SIG-M5 treated with dmso at 0.1 percent for 504 hours (cell line): ENCODE measurements around the gene TRAK2.
A peak's percentile ranks its signal among the peaks of the same experiment; 100 is the strongest.
"Not testable (repeated sequence)": the region's sequence is repeated elsewhere in the genome, so short reads cannot be mapped to it uniquely, and the experiment has no call there.

Experiments used
- DNase-seq: peaks from one replicate; lab custom pipeline; 2025; ENCODE audit not compliant: unreplicated experiment; lab: John Stamatoyannopoulos, UW

Gene TRAK2, protein sequence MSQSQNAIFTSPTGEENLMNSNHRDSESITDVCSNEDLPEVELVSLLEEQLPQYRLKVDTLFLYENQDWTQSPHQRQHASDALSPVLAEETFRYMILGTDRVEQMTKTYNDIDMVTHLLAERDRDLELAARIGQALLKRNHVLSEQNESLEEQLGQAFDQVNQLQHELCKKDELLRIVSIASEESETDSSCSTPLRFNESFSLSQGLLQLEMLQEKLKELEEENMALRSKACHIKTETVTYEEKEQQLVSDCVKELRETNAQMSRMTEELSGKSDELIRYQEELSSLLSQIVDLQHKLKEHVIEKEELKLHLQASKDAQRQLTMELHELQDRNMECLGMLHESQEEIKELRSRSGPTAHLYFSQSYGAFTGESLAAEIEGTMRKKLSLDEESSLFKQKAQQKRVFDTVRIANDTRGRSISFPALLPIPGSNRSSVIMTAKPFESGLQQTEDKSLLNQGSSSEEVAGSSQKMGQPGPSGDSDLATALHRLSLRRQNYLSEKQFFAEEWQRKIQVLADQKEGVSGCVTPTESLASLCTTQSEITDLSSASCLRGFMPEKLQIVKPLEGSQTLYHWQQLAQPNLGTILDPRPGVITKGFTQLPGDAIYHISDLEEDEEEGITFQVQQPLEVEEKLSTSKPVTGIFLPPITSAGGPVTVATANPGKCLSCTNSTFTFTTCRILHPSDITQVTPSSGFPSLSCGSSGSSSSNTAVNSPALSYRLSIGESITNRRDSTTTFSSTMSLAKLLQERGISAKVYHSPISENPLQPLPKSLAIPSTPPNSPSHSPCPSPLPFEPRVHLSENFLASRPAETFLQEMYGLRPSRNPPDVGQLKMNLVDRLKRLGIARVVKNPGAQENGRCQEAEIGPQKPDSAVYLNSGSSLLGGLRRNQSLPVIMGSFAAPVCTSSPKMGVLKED

DNA sequence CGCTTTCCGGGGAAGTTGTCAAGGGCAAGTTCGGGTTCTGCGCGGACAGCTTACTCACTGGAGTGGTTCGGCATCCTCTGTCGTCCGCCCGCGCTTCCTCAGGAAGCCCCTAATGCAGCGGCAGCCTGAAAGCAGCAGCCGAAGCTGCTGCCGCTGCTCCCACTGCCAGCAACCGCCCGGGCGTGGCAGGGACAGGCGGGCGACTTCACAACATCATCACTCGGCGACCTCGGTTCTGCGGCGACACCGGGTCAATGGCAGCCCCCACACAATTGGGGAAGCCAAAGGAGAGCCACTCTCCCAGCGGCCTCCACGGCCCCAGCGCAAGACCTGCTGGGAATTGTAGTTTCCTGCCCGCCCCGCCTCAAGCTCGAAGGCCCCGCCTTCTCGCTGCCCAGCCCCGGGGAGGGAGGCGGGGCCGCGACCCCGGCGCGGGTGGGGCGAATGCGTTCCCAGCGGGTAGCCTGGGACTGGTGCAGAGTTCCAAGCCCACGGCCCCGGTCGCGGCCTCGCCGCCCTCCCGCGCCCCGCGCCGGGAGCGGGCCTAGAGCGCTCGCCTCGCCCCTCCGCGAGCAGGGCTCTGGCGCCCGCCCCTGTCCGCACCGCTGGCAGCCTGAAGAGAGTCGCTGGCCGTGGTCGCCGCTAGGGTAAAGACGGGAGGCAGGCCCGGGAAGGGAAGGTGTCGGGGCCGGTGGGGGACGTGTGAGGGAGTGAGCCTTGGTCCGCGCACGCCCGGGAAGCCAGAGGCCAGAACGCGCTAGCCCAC is at the start of gene TRAK2, which contains the start of gene STRADB:
Gene TRAK2 (minus strand): TSS at position 167 of the 766 bp plus-strand sequence. CDS start 30,951 bp downstream, outside the sequence.
Gene STRADB (plus strand): TSS at position 449 of the 766 bp plus-strand sequence. CDS start 3,101 bp downstream, outside the sequence.
- DNase-seq, result peak; percentile 96

DNA sequence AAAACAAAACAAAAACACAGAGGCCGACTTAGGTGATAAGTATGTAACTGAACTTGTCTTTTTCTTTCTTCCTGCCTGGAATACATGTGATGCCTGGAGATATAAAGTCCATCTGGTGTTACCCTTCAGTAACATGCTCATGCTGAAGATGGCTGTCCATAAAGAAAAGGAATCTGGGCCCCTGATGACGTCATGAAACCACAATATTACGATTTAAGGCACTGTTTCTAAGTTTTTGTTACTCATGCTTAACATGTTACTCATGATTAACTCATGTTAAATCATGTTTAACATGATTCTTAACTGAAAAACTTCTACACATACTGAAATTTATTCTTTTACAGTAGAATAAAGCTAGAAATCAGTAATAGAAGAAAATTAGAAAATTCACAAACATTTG is 49.3 kb upstream of the TRAK2 start:
- DNase-seq, result no peak

DNA sequence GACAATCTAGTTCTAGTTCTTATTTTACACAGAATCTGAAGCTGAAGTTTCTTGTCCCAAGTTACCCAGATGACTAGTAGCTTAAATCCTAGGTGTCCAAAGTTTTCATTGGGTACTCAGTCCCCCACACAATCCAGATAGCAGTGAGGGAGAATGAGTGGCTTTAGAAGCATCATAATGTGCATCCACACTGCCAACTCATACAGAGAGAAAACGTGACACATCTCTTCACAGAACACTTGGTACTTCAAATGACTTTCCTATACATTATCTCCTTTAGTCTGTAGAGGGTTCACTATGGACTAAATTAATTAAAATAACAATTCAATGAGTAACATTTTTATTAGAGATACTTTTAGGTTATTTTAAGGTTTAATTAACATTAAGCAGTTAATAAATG is 45.5 kb upstream of the TRAK2 start:
- no peak for DNase-seq

DNA sequence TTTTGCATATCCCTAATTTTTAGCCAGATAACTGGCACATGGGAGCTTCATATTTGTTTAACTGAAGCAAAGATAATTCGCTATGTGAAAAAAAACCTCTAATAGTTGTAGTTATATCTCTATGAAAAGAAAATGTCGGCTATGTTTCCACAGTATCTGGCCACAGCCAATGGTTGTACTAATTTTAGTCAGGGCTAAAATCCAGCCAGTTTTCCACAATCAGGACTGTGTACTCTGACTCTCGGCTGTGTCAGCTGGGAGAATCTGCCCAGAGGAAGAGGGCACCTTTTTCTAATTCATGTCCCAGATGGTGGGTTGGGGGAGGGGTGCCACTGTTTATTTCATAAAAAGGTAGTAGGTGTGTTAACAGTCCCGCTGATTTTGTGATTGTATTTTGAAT is 39.0 kb upstream of the TRAK2 start:
- no peak for DNase-seq

DNA sequence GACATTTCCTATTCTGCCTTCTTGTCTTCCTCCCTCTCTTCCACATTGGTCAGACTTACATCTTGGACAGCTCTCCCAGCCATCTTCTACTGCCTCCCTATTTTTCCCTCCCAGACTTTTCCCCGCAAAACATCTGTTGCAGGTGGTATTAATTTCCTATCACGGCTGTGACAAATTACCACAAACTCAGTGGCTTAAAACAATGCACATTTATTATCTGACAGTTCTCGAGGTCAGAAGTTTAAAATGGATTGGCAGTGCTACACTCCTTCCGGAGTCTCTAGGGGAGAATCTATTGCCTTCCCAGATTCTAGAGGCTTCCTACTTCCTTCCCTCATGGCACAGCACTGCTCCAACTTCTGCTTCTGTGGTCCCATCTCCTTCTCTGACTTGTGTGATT is 33.5 kb upstream of the TRAK2 start:
- DNase-seq, result no peak

DNA sequence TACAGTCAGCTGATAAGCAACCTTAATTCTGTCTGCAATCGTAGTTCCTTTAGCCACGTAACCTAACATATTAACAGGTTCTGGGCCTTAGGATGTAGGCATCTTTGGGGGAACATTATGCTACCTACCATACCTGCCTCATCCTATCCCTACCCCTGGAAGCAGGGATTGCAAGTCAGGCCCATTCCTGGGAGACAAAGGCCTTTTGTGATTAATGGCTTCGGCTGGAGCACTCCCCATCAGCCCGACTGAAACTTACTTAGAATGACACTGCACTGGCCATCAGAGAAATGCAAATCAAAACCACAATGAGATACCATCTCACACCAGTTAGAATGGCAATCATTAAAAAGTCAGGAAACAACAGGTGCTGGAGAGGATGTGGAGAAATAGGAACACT is 32.5 kb upstream of the TRAK2 start:
- not testable (repeated sequence) for DNase-seq

DNA sequence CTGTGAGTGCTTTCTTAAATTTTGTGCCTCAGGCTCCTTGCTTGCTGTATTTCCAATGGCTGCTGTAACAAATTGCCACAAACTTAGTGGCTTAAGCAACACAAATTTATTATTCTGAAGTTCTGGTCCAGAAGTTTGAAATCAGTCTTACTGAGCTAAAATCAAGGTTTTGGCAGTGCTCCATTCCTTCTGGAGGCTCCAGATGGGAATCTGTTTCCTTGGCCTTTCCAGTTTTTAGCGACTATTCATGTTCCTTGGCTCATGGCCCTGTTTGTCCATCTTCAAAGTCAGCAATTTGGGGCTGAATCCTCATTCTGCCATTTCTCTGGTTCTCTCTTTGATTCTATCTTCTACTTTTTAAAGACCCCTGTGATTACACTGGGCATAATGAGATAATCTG is 32.1 kb upstream of the TRAK2 start:
- DNase-seq, result no peak

DNA sequence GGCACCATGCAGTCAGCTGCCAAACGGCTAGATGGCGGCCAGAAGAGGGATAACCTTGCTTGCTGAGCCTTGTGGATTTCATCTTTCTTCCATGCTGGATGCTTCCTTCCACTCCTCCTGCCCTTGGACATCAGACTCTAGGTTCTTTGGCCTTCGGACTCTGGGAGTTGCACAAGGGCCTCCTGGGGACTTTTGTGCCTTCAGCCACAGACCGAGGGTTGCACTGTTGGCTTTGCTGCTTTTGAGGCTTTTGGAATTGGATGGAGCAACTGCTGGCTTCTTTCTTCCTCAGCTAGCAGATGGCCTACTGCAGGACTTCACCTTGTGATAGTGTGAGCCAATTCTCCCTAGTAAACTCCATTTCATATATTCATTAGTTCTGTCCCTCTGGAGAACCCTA is 31.3 kb upstream of the TRAK2 start:
- DNase-seq, result no peak

DNA sequence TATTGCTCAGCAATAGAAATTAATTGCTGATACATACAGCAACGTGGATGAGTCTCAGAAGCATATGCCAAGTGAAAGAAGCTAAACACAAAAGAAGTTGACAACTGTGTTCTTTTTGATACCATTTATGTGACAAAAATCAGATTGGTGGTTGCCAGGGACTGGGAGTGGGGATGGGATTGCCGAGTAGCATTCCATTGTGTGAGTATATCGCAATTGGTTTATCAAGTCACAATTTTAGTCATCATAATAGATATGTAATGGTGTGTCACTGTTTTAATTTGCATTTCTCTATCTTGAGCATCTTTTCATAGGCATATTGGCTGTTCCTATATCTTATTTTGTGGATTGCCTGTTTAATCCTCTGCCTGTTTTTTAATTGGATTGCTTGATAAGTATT is 21.2 kb upstream of the TRAK2 start:
- DNase-seq, result no peak

DNA sequence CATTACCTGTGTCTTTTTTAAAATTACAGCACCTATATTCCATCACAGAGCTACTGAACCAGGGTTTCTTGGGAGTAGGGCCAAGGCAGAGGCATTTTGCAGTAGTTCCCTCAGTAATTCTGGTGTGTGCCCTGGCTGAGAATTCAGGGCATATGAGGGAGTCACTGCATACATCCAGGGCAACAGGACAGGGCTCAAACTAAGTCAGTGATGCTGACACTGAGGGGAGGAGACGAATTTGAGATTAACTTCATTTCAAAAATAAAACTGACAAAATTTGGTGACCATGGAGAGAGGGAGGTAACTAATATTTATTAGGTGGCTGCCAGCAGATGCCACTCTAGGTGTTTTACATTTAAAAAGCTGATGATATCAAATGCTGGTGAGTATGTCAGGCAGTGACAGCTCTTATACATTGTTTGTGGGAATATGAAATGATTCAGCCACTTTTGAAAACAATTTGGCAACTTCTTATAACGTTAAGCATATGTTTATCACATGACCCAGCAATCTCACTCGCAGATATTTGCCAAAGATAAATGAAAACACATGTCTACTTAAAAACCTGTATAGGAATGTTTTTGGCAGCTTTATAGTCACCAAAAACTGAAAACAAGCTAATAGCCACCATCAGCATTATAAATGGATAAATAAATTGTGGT is 20.6 kb upstream of the TRAK2 start:
- DNase-seq, result no peak

DNA sequence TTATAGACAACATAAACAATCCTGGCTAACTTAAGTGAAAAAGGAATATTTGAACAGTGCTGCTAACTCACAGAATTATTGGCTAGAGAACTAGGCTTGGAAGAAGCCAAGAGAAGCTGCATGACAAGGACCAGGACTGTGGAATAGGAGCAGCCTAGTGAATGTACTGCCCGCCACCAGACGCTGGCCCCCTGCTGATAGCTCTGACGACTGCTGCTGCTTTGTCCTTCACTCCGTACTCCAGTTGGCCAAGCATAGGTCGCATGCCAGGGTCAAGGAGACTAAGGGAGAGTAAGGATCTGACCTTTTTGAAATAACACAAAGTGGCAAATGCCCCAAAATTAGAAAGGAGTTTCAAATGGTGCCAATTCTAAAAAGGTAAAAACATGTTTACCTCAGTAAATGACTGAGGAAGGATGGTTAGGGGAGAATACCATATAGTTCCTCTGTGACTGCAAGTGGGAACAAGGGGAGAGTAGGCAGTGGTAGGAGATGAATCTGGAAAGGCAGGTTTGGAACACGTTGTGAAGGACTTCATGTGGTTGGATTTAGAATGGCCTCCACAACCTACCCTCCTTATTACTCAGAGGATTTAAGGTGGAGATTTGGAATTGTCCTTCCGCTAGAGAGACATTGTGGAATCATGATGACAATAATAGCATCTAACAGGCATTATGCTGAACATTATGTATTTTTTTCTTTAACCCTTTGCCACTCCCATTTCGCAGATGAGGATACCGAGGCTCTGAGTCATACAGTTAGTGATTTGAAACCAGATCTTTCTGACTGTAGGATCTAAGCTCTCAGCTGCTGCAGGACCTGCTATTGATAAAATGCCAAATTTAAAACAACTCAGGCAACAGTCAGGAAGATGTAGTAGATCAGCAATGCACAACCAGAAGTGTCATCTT is 19.8 kb upstream of the TRAK2 start:
- DNase-seq, result no peak

DNA sequence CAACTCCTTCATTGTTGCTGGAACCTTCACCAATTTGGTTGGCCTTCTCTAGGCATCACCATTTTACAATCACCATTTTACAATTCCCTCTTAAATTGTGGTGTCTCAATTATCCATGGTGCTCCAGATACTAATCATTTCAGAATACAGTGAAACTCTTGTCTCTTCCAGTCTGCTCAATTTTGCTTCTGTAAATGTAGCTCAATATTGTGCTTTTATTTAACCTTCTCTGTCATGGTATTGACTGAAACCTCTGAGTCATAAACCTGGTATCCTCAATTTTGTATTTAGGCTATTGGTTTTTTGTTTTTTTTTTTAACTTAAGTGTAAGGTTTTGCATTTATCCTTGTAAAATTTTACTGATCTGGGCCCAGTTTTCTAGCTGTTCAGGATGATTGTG is 16.4 kb upstream of the TRAK2 start:
- no peak for DNase-seq

DNA sequence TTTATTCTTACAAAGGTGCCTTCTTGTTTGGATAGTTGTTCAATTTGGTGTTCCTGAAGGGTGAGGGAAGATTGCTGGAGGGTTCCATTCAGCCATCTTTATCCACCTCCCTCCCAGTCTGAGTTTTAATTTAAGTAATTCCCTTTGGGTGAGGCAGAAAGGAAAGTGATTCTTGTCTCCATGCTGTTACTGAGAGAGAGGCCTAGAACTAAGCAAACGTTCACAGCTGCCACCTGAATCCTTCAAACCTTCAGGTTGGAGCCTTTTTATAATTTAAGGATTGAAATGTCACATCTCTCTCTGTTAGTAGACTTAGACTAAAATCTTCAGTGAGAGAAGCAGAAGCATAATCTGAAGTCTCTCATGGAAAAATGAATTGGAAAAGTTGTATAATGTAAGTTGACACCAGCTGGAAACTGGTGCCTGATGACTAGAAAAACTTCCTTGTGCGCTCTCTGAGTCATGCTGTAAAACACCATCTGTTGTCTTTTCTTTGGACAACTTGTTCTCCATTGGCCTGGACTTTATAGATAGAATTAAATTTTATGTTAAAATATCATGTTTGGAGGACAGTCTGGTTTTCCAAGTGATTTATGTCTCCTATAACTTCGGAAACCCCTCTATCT is 14.9 kb upstream of the TRAK2 start:
- DNase-seq, result no peak

DNA sequence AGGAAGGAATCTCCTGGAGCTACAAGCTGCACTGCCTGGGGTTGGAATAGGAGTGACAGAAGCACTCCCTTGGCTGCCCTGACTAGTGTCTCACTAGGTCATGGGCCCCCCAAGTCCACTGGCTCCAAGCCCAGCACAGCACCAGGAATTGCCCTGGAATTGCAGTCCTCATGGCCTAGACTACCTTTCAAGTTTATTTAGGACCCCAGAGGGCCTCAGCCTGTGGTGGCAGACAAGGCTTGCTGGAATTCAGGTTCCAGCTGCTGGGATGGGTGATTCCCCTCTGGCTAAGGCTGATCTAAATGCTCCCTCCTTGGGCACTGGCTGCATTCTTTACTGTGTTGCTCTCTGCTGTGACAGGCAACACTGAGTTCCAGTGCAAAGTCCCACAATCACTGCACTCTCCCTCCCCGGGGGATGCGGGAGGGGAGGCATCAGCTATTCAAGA is 14.3 kb upstream of the TRAK2 start:
- DNase-seq, result no peak

DNA sequence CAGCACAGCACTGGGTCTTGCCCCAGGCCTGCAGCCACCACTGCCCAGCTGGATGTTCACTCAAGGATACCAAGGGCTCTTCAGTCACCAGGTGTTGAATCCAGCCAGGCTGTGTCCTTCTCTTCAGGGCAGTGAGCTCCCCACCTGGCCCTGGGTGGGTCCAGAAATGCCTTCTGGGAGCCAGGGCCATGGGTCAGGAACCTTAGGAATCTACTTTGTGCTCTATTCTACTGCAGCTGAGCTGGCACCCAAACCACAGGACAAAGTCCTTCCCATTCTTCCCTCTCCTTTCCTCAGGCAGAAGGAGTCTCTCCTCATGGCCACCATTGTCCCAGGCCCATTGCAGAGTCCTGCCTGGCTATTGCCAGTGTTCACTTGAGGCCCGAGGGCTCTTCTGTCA is 13.3 kb upstream of the TRAK2 start:
- DNase-seq, result no peak

DNA sequence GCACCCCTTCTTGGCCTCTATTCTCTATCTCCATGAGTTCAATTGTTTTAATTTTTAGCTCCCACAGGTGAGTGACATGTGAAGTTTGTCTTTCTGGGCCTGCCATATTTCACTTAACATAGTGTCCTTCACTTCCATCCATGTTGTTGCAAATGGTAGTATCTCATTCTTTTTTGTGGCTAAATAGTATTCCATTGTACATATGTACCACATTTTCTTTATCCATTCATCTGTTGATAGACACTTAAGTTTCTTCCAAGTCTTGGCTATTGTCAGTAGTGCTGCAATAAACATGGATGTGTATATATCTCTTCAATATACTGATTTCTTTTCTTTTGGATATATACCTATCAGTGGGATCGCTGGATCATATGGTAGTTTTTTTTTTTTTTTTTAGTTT is 9.3 kb upstream of the TRAK2 start:
- DNase-seq, result no peak

DNA sequence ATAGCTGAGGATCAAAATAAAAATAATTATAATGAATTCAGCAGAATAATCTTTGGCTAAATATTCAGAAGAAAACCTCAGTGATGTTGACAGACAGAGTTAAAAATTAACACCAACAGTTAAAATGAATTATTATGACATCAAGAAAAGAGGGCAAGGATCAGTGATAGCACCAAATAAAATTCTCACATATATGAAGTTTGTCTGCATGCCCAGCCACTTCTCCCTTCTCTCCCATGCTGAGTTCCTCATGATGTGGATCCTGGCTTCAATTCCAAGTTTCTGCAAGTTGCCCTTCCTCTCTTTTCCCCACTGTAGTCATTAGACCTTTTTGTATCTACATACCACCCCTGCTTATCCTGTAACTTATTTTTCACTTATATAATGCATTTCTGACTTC is 7.1 kb upstream of the TRAK2 start:
- DNase-seq, result no peak

DNA sequence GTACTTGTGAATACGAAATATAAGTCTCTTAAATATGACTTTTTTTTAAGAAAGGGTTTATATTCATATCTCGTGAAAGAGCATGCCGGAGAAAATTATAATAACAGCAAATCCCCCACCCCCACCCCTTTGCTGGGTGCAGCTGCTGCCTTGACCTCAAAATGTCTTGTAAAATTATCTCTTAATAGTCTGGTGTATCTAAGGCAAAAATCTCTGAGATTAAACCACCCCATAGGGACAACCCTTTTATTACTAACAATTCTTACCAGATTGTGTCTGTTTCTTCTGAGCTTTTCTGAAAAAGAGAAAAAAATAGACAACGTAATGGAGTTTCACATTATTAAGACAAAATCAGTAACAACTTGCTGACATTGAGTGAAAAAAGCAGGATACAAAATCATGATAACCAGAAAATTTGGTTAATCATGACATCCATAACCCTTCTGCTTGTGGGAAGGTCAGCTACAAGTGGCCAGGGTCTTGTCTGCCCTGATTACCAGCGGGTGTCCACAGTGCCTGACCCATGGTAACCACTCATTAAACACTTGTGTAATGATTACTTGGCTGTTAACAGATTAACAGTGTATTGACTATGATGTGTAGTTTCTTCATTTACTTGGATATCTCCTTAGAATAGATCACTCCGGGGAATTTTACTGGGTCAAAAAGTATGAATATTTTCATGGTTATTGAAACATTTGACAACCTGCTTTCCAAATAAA is 1.8 kb upstream of the TRAK2 start:
- DNase-seq, result no peak
